HG02981 (cell line): ENCODE results near the gene COQ10B.

ENCODE experiments used
- ATAC-seq: cut with Tn5 transposase; IDR thresholded peaks from one replicate; pipeline ENCODE4 v1.9.1; 2021; ENCODE audit warnings: mild to moderate bottlenecking, moderate library complexity; ENCODE audit not compliant: unreplicated experiment

COQ10B gene

GRCh38 chr2:197499594-197500502 is 46.5 kb downstream of the COQ10B start, which contains the start of the genes HSPD1 and HSPE1:
Gene HSPD1, minus strand, starts transcription at chr2:197499840. Its CDS starts 992 bp downstream, at chr2:197498848.
Gene HSPE1, plus strand, starts transcription at chr2:197500379. Its CDS starts 58 bp downstream, at chr2:197500437.
- ATAC-seq: peak; percentile 79

DNA sequence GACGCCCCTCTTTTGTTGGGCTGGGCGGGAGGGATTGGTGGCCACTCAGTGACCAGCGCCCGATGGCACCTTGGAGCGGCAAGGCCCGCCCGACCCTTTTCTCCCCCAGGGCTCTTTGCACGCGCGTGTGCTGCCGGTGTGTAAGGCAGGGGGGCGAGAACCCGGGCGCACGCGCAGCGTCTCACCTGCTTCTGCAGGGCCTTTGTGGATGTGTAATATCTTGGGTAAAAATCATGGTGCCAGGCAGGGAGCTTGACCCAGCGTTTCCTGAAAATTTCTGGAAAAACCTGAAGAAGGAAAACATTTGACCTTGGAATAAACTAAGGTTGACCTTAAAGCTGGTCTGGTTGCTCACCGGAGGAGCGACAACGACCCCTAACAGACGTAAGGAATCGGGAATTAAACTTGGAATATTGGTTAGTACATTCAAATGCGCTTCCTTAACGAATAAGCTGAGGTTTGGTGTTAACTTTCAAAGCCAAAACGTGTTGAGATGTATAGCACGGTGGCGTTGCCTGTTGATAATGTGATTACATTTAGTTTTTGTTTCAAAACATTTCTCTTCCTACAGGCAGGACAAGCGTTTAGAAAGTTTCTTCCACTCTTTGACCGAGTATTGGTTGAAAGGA is 47.3 kb downstream of the COQ10B start:
- ATAC-seq: no peak

- no peak for ATAC-seq
These were observed 48.8 kb downstream of the COQ10B start for GRCh38 chr2:197502201-197502600.

GRCh38 chr2:197502685-197503084 is 49.3 kb downstream of the COQ10B start:
- ATAC-seq: no peak

DNA sequence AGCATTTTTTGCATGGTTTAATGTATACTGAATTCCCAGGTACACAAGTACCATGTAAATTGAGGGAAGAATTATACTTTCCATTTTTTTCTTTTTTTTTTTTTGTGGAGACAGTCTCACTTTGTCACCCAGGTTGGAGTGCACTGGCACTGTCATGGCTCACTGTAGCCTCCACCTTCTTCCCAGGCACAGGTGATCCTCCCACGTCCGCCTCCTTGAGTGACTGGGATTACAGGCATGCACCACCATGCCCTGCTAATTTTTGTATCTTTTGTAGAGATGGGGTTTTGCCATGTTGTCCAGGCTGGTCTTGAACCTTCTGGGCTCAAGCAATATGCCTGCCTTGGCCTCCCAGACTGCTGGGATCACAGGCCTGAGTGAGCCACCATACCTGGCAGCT is 50.6 kb downstream of the COQ10B start:
- no peak for ATAC-seq

DNA sequence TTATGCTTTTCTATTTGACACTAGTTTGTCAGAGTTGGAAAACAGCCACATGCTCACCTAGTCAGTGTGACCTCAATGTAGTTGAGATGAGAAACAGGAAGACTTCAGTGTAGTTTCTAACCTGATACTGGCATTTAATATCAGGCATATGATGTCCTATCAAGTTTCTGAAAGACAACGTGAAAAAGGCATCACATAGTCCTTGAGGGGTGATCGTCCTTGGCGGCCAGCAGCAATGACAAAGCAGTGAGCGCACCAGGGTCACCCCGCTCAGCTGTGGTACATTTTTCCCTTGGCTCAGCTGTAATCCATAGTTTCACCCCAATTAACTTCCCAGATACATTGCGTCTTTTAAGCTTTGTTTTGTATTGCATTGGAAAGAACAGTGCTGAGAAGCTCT is 51.2 kb downstream of the COQ10B start:
- no peak for ATAC-seq

GRCh38 chr2:197506658-197507057 is 53.3 kb downstream of the COQ10B start:
- no peak for ATAC-seq

DNA sequence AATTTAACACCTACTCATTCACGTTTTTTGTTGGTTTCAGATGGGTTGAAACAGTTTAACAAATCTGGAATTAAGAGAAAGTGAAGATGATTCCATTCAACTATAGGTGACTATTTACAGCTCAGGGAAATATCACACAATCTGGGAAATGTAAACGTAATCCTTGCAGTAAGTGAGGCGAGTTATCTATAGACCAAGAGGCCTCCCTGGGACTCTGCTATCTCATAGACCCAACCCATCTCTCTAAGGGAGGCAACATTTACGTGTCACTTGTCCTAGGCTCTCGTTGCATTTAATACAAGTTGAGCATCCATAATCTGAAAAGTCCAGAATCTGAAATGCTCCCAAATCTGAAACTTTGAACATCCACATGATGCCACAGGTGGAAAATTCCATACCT is 60.6 kb downstream of the COQ10B start:
- ATAC-seq: no peak

GRCh38 chr2:197514754-197515153 is 61.4 kb downstream of the COQ10B start:
- ATAC-seq: no peak

GRCh38 chr2:197515315-197515738 is 62.0 kb downstream of the COQ10B start:
- ATAC-seq: peak; percentile 3

DNA sequence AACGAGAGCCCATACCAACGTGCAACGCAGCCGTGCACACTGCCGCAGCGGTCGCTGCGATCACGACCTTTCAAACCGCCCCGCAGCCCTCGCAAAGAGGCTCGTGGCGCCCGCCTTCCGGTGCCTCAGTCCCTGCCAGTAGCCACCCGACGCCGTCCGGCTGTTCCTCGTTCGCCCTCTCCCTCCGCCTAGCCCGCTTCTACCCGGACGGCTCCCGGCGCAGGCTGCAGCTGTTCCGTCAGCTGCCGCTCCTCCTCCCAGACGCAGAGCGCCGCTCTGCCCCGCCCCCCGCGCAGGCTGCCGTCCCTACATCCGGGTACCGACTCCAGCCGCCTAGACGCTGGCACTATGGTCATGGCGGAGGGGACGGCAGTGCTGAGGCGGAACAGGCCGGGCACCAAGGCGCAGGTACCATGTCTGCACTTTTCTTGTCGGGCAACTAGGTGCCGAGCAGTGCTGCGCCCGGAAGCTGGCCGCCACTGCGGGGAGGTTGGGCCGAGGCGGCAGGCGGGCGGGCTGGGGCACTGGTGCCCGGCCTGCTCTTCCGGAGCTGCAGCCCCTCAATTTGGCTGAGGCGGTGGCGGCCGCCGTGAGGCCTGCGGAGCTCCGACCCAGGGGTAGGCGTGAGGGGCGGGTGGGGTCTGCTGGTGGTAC is 62.5 kb downstream of the COQ10B start, which contains the start of gene MOB4:
Gene MOB4, plus strand, starts transcription at position 328 of the 654 bp plus-strand sequence. Its CDS starts 21 bp downstream, at position 349.
- ATAC-seq: peak; percentile 96

GRCh38 chr2:197516393-197516761 is 63.0 kb downstream of the COQ10B start:
- ATAC-seq: peak; percentile 5

- ATAC-seq: no peak
These were observed 63.8 kb downstream of the COQ10B start for GRCh38 chr2:197517150-197517549.
